Measurements from ENCODE around the gene AOPEP.

DNA sequence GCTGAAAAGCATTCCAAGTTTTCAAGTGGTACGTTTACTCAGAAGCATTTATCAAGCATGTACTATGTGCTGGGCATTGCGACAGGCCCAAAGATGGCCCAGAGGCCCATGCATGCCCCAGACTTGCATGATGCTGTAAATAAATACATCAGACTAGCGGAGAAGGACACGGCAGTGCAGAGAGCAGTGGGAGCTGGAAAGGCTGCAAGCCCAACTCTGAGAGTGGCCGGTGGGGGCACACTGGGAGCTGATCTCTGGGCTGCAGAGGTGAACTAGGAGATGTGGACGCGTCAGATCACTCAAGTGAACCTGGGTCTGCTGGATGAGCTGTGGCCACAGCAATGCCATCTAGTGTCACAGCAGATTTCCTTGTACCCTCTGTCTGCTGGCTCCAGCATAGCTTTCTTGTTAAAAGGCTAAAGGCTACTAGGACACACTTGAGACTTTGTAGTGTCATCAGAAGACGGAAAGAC is 344.1 kb downstream of the AOPEP start:
- no peak for TF ChIP-seq EZH2phosphoT487 (conservative IDR thresholded peaks at IDR 0.05; ENCODE audit: low read length)
- TF ChIP-seq, protein P1, sequence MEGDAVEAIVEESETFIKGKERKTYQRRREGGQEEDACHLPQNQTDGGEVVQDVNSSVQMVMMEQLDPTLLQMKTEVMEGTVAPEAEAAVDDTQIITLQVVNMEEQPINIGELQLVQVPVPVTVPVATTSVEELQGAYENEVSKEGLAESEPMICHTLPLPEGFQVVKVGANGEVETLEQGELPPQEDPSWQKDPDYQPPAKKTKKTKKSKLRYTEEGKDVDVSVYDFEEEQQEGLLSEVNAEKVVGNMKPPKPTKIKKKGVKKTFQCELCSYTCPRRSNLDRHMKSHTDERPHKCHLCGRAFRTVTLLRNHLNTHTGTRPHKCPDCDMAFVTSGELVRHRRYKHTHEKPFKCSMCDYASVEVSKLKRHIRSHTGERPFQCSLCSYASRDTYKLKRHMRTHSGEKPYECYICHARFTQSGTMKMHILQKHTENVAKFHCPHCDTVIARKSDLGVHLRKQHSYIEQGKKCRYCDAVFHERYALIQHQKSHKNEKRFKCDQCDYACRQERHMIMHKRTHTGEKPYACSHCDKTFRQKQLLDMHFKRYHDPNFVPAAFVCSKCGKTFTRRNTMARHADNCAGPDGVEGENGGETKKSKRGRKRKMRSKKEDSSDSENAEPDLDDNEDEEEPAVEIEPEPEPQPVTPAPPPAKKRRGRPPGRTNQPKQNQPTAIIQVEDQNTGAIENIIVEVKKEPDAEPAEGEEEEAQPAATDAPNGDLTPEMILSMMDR (IDR thresholded peaks at IDR 0.05; ENCODE audit: insufficient read depth, low read length, poor library complexity, severe bottlenecking), result no peak

Data from SU-DHL-6 (cell line).